ENCODE measurements around the gene PHF19. TPM values are rescaled to one million over a fixed set of nuclear protein-coding genes. Genes with fewer than 3 reads are reported as not detected.
A peak's percentile ranks its signal among the peaks of the same experiment; 100 is the strongest.

PHF19 gene
- total RNA-seq, 1 donor from 2014 or later: 86.2 TPM

- TF ChIP-seq CTCF (conservative IDR thresholded peaks at IDR 0.05; ENCODE audit: low read depth, low read length): no peak
- DNase-seq (ENCODE audit: low read depth): no peak
- H3K4me3 ChIP-seq (ENCODE audit: low read depth, low read length): no peak overlapping the region
These were observed 6.8 kb downstream of the PHF19 start for GRCh38 chr9:120870206-120870605.

DNA sequence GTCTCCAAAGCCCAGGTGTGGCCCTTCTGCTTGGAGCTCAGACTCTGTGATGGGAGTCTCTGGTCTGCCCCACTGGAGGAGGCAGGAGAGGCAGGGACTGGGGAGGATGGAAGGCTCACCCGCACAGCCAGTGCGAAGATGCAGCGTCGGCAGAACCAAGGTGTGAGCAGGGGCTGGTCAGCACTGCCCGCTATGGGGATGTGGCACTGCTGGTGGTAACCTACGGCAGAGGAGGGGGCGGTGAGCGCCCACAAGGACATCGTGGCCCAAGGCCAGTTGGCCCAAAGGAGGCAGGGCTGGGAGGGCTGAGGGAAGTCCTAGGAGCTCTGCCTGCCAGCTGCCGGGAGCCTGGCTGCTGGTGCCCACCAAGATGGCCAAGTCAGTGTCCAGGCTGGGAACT lies 7.3 kb downstream of the PHF19 start:
- H3K4me3 ChIP-seq (ENCODE audit: low read depth, low read length): no peak overlapping the region
- no peak for TF ChIP-seq CTCF (conservative IDR thresholded peaks at IDR 0.05; ENCODE audit: low read depth, low read length)
- no peak for DNase-seq (ENCODE audit: low read depth)

DNA sequence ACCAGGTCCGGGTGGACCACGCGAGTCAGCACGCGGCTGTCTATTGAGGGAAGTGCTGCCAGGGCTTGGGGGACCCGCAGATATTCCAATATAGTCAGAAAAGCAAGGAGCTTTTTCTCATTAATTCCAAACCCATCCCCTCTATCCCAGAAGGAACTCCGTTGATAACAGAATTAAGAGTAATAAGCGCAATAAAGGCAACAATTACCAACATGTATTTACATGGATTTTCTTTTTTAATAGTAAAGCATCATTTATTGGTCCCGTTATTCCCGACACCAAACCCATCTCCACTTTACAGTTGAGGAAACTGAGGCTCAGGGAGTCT lies 7.7 kb downstream of the PHF19 start:
- DNase-seq (ENCODE audit: low read depth): no peak
- no peak for TF ChIP-seq CTCF (conservative IDR thresholded peaks at IDR 0.05; ENCODE audit: low read depth, low read length)
- H3K4me3 ChIP-seq (ENCODE audit: low read depth, low read length): peak overlapping the region; percentile 69

- peak overlapping the region; percentile 69 for H3K4me3 ChIP-seq (ENCODE audit: low read depth, low read length)
- TF ChIP-seq CTCF (conservative IDR thresholded peaks at IDR 0.05; ENCODE audit: low read depth, low read length): peak; percentile 54
- peak; percentile 57 for DNase-seq (ENCODE audit: low read depth)
These were observed 8.2 kb downstream of the PHF19 start for GRCh38 chr9:120868676-120869359.

DNA sequence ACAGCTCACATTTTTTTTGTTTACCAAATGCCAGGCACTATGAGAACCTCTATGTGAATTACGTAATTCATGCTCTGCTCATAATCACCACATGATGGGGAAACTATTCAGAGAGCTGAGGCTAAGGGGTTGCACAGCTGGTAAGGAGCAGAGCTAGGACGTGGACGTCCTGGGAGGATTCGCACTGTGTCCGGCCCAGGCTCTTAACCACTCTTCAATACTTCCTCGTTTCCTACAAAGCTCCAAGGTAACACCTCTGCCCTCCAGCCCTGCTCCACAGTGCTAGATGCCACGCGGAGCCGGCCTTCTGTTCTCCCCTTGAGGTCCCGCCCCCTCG lies 8.7 kb downstream of the PHF19 start:
- peak overlapping the region; percentile 48 for H3K4me3 ChIP-seq (ENCODE audit: low read depth, low read length)
- no peak for TF ChIP-seq CTCF (conservative IDR thresholded peaks at IDR 0.05; ENCODE audit: low read depth, low read length)
- DNase-seq (ENCODE audit: low read depth): no peak

GRCh38 chr9:120867676-120868338 lies 9.2 kb downstream of the PHF19 start:
- no peak for TF ChIP-seq CTCF (conservative IDR thresholded peaks at IDR 0.05; ENCODE audit: low read depth, low read length)
- no peak for DNase-seq (ENCODE audit: low read depth)
- peak overlapping the region; percentile 48 for H3K4me3 ChIP-seq (ENCODE audit: low read depth, low read length)

GRCh38 chr9:120866651-120867050 lies 10.3 kb downstream of the PHF19 start:
- no peak overlapping the region for H3K4me3 ChIP-seq (ENCODE audit: low read depth, low read length)
- DNase-seq (ENCODE audit: low read depth): no peak
- no peak for TF ChIP-seq CTCF (conservative IDR thresholded peaks at IDR 0.05; ENCODE audit: low read depth, low read length)

Measured in epithelial cell of proximal tubule (primary cell).